ENCODE measurements around the gene KRTAP5-4.
"Not testable (repeated sequence)": the region's sequence is repeated elsewhere in the genome, so short reads cannot be mapped to it uniquely, and the experiment has no call there.

Gene KRTAP5-4

DNA sequence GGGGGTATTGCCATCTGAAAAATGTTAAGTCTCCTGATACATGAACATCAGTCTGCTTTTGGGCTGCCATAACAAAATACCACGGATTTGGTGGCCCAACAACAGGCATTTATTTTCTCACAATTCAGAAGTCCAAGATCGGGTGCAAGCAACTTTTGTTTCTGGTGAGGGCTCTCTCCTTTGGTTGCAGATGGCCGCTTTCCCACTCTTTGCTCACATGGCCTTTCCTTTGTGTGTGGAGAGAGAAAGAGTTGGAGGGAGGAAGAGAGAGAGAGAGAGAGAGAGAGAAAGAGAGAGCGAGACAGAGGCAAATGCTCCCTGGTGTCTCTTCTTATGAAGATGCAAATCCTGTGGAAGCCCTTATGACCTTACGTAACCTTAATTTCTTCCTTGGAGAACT is 21.3 kb downstream of the KRTAP5-4 start:
- no peak for DNase-seq (ENCODE audit: low read depth, low spot score)

DNA sequence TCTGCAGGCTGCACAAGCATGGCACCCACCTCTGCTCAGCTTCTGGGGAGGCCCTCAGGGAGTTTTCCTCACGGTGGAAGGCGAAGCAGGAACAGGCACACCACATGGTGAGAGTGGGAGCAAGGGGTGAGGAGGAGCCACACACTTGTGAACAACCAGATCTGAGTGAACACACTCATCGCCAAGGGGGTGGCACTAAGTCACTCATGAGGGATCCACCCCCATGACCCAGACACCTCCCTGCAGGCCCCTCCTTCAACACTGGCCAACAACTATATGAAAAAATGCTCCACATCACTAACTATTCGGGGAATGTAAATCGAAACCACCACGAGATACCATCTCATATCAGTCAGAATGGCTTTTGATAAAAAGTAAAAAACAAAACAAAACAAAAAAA is 23.1 kb downstream of the KRTAP5-4 start:
- no peak for DNase-seq (ENCODE audit: low read depth, low spot score)

DNA sequence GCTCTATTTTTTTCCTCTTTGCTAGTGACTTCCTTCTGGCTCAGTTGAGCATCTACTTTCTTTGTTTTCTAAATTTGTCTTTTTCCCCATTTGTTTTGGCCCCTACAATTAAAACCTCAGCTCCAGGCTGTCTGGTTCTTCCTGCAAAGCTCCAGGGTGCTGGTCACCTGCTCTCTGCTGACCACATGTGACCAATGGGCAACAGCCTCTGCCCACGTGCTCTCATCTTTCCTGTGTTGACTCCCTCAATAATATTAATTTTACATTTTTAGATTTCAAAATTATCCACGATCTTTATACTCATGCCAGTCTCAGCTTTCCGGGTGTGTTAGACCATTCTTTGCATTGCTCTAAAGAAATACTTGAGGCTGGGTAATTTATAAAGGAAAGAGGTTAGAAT is 23.5 kb downstream of the KRTAP5-4 start:
- not testable (repeated sequence) for DNase-seq (ENCODE audit: low read depth, low spot score)

DNA sequence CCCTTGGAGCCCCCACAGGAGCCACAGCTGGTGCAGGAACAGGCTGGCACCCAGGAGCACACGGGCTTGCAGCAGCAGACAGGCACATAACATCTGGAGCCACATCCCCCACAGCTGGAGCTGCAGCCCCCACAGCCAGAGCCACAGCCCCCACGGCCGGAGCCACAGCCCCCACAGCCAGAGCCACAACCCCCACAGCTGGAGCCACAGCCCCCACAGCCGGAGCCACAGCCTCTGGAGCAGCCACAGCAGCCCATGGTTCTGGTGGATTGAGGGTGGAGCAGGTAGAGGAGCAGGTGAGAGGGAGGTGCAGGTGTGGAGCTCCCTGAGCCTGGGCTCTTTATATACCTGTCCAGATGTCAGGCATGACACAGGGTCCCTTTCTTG is 24.0 kb downstream of the KRTAP5-4 start, which contains the start of gene KRTAP5-2:
Gene KRTAP5-2, minus strand, starts transcription at position 301 of the 387 bp plus-strand sequence. Its CDS starts 44 bp downstream, at position 257.
- DNase-seq (ENCODE audit: low read depth, low spot score), result no peak

DNA sequence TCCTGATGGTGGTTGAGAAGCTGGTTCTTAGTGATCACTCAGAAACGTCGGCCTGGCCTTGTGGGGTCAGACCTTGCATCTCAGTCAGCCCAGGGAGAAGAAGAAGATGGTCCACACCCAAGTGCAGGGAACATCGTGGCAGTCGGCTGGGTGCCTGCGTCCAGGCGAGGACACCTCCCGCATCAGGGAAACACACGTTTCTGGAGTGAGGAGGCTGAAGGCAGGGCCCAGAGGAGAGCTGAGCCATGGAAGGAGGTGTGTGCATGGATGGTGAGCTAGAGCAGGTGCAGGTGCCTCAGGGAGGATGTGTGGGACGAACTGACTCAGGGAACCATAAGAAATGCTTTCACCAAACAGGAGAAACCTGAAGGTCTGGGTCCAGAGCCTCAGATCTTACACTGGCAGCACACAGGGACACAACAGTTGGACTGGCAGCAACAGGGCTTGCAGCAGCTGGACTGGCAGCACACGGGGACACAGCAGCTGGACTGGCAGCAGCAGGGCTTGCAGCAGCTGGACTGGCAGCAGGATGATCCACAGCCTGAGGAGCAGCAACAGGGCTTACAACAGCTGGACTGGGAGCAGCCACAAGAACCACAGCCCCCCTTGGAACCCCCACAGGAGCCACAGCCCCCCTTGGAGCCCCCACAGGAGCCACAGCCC is 24.5 kb downstream of the KRTAP5-4 start:
- no peak for DNase-seq (ENCODE audit: low read depth, low spot score)

DNA sequence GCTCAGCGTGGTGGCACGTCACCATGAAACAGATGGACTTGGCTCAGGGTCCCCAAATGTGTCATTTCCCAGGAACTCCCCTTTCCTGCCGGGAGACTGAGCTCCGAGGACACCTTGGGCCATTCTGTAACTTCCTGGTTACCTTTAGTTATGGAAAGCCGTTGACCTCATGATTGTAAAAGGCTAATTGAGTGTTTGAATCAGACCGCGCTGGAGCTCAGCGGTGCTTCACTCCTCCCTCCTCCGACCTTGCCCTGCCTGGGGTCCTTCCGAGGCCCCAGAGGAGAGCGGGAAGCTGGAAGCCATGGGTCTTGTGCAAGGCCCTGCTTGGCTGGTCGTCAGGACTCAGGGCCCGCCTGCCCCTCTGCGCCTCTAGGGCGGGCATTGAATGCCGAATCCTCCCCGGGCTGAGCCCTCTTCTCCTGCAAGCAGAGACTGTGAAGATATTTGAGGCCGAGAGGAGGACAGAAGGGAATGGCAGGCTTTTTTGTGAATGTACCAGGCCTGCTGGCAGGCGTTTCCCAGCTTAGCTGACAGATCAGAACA is 25.3 kb downstream of the KRTAP5-4 start:
- not testable (repeated sequence) for DNase-seq (ENCODE audit: low read depth, low spot score)

DNA sequence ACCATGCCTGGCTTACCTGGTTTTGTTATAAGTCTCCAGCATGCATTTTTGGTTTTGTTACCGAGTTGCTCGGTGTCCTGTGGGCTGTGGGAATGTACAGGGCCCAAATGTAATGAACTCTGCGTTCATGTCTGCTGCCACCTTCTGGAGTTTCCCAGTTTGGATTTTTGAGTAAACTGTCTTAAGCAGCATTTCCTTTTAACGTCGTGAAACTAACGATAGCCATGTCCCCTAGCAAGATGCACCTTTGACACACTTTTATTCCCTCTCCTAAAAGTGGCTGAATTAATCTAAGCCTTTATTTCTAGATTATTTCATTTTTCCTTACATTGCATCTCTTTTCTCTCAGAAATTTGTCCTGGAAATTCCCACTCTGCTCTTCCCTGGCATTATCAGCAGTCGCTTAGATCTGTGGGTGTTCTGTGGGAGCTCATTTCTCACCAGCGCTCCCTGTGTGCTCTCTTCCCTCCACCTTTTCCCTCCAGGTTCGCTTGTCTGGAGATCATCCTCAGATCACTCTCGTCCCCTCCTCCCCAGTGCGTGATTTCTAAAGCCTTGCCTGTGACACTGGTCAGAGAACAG is 25.9 kb downstream of the KRTAP5-4 start:
- not testable (repeated sequence) for DNase-seq (ENCODE audit: low read depth, low spot score)

DNA sequence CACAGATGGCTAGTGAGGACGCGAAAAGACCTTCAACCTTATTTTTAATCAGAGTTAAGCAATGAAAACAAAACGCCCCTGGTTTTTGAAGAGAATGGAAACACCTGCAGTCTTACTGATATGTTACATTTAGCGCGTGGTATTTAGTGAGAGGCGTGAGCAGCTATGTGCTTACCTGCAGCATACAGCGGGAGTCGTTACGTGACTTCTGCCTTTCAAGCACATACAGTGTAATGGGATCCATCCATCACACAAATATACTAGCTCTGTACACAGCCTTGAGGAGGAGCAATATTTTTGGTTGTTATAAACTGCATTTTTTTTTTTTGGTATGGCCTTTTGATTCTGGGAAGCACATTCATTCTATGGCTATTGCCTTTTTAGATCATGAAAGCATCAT is 29.3 kb downstream of the KRTAP5-4 start:
- DNase-seq (ENCODE audit: low read depth, low spot score), result no peak

DNA sequence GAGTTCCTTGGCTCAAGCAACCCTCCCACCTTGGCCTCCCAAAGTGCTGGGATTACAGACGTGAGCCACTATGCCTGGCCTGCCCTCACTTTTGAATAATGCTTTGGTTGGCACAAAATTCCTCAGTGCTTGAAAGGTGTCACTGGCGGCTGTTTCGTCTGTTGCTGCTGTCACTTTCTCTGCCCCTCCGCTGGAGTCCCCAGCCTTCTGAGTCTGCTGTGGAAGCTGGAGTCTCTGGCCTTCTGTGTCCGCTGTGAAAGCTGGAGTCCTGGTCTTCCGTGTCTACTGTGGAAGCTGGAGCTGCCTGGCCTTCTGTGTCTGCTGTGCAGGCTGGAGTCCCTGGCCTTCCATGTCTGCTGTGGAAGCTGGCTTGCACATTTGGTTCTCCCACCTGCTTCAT is 31.9 kb downstream of the KRTAP5-4 start:
- no peak for DNase-seq (ENCODE audit: low read depth, low spot score)

DNA sequence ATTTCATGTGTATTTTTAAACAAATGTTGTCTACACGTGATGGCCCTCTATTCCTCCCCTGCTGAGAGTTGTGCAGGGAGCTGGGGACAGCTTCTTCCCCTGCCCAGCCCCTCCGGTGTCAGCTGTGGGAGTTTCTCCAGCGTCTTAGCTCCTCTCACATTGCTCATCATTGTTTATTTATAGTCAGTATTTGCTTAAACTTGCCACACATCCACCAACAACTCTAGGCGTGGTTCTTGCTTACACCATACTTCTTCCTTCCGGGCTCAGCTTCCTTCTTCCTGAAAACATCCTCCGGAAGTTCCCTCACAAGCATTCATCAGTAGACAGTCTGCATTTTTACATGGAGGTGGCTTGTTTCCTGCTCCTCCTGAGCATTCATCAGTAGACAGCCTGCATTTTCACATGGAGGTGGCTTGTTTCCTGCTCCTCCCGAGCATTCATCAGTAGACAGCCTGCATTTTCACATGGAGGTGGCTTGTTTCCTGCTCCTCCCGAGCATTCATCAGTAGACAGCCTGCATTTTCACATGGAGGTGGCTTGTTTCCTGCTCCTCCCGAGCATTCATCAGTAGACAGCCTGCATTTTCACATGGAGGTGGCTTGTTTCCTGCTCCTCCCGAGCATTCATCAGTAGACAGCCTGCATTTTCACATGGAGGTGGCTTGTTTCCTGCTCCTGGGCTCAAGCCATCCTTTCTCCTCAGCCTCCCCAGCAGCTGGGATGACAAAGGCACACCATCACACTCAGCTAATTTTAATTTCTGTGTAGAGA is 32.6 kb downstream of the KRTAP5-4 start:
- not testable (repeated sequence) for DNase-seq (ENCODE audit: low read depth, low spot score)

DNA sequence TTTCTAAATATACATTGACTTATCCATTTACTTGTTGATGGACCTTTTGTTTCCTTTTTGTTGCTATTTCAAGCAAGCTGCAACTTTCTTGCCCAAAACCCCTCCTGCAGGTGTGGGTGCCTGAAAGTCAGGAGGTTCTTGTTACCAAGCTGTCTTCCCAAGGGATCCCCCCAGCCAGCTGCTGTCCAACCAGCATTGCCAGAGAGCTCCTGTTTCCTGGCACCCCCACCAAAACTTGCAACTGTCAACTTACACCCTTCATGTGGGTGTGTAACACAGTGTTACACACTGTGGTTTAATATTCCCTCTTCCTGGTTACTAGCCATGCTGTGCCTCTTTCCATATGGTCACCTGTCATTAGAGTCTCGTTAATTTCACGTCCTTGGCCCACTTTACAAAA is 35.2 kb downstream of the KRTAP5-4 start:
- no peak for DNase-seq (ENCODE audit: low read depth, low spot score)

DNA sequence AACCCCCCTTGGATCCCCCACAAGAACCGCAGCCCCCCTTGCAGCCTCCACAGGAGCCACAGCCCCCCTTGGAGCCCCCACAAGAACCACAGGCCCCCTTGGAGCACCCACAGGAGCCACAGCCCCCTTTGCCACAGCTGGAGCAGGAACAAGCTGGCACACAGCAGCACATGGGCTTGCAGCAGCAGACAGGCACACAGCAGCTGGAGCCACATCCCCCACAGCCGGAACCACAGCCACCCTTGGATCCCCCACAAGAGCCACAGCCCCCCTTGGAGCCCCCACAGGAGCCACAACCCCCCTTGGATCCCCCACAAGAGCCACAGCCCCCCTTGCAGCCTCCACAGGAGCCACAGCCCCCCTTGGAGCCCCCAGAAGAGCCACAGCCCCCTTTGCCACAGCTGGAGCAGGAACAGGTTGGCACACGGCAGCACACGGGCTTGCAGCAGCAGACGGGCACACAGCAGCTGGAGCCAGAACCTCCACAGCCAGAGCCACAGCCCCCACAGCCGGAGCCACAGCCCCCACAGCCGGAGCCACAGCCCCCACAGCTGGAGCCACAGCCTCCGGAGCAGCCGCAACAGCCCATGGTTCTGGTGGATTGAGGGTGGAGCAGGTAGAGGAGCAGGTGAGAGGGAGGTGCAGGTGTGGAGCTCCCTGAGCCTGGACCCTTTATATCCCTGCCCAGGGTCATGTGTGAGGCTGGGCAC is 37.1 kb downstream of the KRTAP5-4 start, which contains the start of gene KRTAP5-1:
Gene KRTAP5-1, minus strand, starts transcription at position 623 of the 710 bp plus-strand sequence. Its CDS starts 34 bp downstream, at position 589.
- not testable (repeated sequence) for DNase-seq (ENCODE audit: low read depth, low spot score)

DNA sequence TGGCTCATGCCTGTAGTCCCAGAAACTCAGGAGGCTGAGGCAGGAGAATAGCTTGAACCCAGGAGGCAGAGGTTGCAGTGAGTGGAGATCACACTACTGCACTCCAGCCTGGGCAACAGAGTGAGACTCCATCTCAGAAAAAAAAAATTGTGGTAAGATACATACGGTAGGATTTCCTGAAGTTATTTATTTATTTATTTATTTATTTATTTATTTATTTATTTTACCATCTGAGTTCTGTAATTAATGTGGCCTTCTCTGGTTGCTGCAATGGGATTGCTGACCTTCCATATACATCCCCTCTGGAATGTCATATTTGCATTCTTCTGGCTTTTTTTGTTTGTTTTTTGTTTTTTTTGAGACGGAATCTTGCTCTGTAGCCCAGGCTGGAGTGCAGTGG is 39.0 kb downstream of the KRTAP5-4 start:
- not testable (repeated sequence) for DNase-seq (ENCODE audit: low read depth, low spot score)

DNA sequence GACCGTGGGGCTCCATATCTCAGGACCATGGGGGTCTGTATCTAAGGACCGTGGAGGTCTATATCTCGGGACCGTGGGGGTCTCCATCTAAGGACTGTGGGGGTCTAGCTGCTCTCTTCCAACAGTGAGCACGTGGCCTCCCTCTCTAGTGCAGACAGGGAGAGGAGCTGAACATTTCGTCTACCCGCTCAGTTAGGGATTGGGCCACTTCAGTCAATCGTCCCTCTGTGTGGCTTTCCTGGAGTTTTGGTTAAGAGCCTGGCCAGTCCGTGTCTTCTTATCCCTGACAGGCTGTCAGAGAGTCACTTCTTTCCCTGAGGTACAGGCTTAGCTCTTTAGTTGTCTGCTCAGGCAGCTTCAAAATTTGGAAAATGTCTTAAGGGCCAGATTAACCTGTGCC is 40.0 kb downstream of the KRTAP5-4 start:
- DNase-seq (ENCODE audit: low read depth, low spot score), result no peak

DNA sequence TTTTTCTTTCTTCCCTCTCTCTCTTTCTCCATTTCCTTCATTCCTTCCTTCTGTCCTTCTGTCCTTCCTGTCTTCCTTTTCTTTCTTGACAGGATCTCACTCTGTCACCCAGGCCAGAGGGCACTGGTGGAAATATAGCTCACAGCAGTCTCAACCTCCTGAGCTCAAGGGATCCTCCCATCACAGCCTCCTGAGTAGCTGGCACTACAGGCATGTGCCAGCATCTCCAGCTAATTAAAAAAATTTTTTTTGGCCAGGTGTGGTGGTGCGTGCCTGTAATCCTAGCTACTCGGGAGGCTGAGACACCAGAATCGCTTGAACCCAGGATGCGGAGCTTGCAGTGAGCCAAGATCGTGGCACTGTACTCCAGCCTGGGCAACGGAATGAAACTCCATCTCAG is 45.1 kb downstream of the KRTAP5-4 start:
- no peak for DNase-seq (ENCODE audit: low read depth, low spot score)

DNA sequence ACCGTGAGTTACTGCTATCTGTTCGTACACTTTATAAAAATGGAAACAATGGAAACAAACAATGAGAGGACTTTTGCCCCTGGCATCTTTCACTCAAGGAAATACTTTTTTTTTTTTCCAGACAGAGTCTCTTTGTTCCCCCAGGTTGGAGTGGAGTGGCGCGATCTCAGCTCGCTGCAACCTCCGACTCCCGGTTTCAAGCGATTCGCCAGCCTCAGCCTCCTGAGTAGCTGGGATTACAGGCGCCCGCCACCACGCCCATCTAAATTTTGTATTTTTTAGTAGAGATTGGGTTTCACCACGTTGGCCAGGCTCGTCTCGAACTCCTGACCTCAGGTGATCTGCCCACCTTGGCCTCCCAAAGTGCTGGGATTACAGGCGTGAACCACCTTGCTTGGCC is 46.2 kb downstream of the KRTAP5-4 start:
- DNase-seq (ENCODE audit: low read depth, low spot score), result not testable (repeated sequence)

DNA sequence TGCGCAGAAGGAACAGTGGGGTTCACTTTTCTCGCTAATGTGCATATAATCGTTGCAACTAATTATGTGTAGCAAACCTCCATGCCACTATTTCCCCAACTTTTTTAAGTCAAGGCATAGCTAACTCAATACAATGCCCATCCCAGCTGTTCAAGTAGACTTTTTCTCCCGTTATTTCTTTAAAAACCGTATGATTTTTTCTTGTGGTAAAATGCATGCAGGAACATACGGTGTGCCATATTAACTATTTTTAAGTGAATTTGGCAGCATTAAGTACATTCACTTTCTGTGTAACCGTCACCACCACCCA is 47.0 kb downstream of the KRTAP5-4 start:
- no peak for DNase-seq (ENCODE audit: low read depth, low spot score)

DNA sequence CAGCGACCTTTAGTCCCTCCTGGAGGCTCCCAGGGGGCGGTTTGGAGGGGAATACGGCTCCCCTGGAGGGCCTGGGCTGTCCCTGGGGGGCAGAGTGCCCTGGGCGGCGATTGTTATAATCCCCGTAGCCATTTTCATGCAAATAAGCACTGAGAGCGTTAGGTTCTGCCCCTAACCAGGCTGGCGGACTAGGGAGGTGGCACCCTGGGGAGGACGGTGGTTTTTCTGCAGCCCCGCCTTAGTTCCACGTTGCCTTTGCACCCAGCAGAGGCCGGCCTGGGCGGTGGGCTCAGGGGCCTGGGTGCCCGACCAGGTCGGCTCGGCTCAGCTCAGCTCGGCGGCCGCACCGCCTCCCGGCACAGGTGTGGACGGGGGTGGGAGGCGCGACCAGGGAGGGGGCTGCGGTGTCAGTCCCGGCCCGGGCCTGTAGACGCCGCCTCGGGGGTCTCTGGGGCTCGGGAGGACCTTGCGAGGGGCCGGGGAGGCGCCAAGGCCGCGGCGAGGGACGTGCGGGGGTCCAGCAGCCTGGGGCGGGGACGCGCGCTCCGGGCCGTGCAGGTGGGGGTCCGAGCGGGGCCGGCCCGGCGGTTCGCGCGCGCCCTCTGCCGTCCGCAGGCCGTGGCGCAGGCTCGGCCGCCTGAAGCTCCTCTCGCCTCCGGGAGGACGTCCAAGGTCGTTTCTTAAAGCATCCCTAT is 47.6 kb downstream of the KRTAP5-4 start:
- DNase-seq (ENCODE audit: low read depth, low spot score), result no peak

DNA sequence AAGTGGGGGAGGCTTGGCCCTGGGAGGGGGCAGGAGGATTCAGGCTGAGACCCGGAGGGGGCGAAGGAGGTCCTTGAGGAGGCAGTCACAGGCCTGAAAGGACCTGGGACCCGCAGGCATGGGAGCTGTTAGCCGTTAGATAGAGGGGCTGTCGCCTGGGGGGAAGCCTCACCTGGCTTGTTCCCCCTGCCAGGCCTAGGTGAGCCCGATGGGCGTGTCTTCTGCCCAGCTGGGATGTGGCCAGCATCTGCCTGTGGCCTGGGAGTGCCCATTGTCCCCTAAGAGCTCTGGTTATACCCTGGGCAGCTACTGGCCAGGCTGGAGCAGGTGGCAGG is 48.1 kb downstream of the KRTAP5-4 start:
- no peak for DNase-seq (ENCODE audit: low read depth, low spot score)

DNA sequence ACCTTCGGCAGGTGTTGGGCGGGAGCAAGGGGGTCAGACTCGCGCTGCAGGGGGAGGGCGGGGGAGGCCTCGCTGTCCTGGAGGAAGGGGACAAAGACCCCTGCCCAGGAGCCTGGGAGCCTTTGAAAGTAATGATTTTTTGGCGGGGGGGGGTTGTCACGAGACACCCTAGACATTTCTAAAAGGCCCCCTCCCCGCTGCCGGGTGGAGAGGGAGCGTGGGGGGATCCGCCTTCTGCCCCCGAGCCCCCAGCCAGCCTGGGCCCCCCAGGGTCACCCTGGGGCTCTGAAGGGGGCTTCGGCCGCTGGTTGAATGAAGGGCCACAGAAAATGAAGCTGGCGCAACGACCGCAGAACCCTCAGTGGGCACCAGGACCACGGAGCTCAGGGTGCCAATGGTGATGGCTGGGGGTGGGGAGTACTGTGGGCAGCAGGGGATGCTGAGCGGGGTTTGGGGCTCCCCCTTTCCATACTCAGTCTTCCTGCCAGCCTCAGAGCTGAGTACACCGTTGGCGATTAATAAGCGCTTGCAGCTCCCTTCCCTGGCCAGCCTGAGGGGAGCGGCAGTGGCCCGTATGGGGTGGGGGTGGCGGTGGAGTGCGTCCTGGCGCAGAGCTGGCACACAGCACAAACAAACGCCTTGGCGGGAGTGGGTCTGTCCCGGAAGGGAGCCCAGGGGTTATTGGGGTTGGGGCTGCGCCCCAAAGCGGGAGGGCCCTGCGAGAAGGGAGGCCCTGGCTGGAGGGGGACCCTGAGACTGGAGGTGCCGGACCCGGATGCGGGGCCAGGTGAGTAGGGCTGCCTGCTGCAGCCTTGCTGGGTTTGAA is 48.6 kb downstream of the KRTAP5-4 start:
- DNase-seq (ENCODE audit: low read depth, low spot score), result no peak
